Germinal center (tissue), 1 donor: Measurements from ENCODE around the gene SUCLG2.
"Not testable (repeated sequence)": the region's sequence is repeated elsewhere in the genome, so short reads cannot be mapped to it uniquely, and the experiment has no call there.

ENCODE experiments used
- DNase-seq: peaks from one replicate; pipeline ENCODE4 v3.0.0; 2012; ENCODE audit warnings: mixed read lengths, low spot score

SUCLG2 gene

GRCh38 chr3:67559029-67559605 lies 95.3 kb downstream of the SUCLG2 start:
- no peak for DNase-seq

- no peak for DNase-seq
These were observed 96.0 kb downstream of the SUCLG2 start for GRCh38 chr3:67558426-67558825.

- DNase-seq = no peak
These were observed 96.5 kb downstream of the SUCLG2 start for GRCh38 chr3:67557848-67558355.

- no peak for DNase-seq
These were observed 102.9 kb downstream of the SUCLG2 start for GRCh38 chr3:67551361-67552016.

- DNase-seq = no peak
These were observed 103.9 kb downstream of the SUCLG2 start for GRCh38 chr3:67550541-67550940.

- not testable (repeated sequence) for DNase-seq
These were observed 111.7 kb downstream of the SUCLG2 start for GRCh38 chr3:67542502-67543250.

DNA sequence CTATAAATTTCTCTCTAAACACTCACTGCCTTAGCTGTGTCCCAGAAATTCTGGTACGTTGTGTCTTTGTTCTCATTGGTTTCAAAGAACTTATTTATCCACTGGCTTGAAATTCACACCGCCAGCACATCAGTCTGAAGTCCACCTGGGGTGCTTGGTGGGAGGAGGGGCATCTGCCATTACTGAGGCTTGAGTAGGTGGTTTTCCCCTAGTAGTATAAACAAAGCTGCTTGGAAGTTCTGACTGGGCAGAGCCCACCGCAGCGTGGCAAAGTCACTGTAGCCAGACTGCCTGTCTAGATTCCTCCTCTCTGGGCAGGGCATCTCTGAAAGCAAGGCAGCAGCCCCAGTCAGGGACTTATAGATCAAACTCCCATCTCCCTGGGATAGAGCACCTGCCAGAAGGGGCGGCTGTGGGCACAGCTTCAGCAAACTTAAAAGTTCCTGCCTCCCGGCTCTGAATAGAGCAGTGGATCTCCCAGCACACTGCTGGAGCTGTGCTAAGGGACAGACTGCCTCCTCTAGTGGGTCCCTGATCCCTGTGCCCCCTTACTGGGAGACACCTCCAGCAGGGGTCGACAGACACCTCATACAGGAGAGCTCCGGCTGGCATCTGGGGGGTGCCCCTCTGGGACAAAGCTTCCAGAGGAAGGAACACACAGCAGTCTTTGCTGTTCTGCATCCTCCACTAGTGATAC lies 114.1 kb downstream of the SUCLG2 start:
- no peak for DNase-seq

GRCh38 chr3:67537203-67537602 lies 117.2 kb downstream of the SUCLG2 start:
- not testable (repeated sequence) for DNase-seq

GRCh38 chr3:67535006-67535405 lies 119.4 kb downstream of the SUCLG2 start:
- no peak for DNase-seq

GRCh38 chr3:67534594-67534993 lies 119.8 kb downstream of the SUCLG2 start:
- no peak for DNase-seq

GRCh38 chr3:67531181-67532101 lies 123.0 kb downstream of the SUCLG2 start:
- no peak for DNase-seq

GRCh38 chr3:67529915-67530314 lies 124.5 kb downstream of the SUCLG2 start:
- no peak for DNase-seq

GRCh38 chr3:67529337-67529736 lies 125.1 kb downstream of the SUCLG2 start:
- no peak for DNase-seq

- no peak for DNase-seq
These were observed 128.2 kb downstream of the SUCLG2 start for GRCh38 chr3:67526246-67526645.

DNA sequence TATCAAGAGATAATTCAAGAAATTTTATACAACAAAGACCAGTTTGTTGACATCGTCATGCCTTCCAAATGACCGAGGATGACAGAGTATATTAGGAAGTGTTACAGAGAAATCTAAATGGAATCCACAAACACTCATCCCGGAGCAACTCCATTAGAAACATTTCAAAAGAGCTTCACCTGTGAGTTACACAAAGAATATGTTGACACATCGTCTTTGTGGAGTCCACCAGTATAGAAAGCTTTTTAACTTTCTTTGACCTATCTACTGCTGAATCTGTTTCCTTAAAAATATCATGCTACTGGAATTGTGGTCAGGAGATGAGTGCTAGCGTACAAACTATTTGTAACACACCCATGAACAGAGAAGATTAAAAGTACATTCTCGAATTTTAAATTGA lies 130.4 kb downstream of the SUCLG2 start:
- no peak for DNase-seq

DNA sequence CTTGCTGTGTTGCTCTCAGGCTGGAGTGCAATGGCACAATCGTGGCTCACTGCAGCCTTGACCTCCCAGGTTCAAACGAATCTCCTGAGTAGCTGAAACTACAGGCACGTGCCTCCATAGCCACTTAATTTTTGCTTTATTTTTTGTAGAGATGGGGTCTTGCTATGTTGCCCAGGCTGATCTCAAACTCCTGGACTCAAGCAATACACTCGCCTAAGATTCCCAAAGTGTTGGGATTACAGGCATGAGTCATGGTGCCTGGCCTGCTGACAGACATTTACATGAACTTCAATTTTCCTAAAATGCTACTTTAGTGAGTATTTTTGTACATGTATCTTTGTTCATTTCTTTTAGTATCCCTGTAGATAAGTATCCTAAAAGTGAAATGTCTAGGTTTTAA lies 132.3 kb downstream of the SUCLG2 start:
- no peak for DNase-seq

GRCh38 chr3:67521053-67521646 lies 133.3 kb downstream of the SUCLG2 start:
- peak; percentile 8 for DNase-seq

GRCh38 chr3:67518236-67518635 lies 136.2 kb downstream of the SUCLG2 start:
- no peak for DNase-seq

DNA sequence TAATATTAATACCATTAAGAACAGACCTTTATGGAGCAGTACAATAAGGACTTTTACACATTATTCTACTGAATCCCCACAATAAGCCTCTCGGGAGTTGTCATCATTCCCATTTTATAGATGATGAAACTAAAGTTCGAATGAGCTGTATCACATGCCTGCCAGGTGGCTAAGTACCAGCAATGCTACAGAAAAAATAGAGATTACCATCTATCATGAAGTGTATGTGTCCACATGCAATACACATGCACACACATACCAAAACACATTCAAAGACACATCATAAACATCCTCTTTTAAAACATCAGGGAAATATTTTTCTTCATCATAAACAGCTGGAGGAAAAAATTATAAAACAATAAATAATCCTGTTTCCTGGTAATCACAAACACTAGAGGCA lies 136.6 kb downstream of the SUCLG2 start:
- DNase-seq = no peak

GRCh38 chr3:67516496-67516895 lies 137.9 kb downstream of the SUCLG2 start:
- no peak for DNase-seq

DNA sequence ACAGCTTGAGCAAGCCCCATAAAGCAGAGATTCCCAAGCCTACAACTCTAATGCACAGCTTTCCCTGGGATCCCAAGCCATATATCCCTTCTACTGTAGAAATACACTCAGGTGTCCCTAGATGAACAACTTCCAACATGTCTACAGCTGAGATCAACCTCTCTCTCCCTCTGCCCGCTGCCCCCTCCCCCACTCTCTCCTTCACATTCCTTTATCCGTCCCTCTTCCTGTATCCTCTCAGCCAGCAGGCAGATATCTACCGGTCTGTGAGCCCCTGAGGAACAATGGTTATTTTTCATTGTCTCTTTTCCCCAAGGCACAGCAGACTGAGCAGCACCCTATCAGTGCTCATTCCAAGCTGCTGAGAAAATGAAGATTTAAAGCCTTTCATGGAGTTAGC lies 138.6 kb downstream of the SUCLG2 start:
- DNase-seq = no peak
